GM21723 (cell line): ENCODE data around the gene ZNF468.
"Not testable (repeated sequence)": the region's sequence is repeated elsewhere in the genome, so short reads cannot be mapped to it uniquely, and the experiment has no call there.

Experiments
- ATAC-seq: cut with Tn5 transposase; IDR thresholded peaks from one replicate; pipeline ENCODE4 v1.9.1; 2021; ENCODE audit warnings: mild to moderate bottlenecking, moderate library complexity; ENCODE audit not compliant: unreplicated experiment

The ZNF468 gene

GRCh38 chr19:52829866-52830265, 27.6 kb downstream of the ZNF468 start:
- not testable (repeated sequence) for ATAC-seq

DNA sequence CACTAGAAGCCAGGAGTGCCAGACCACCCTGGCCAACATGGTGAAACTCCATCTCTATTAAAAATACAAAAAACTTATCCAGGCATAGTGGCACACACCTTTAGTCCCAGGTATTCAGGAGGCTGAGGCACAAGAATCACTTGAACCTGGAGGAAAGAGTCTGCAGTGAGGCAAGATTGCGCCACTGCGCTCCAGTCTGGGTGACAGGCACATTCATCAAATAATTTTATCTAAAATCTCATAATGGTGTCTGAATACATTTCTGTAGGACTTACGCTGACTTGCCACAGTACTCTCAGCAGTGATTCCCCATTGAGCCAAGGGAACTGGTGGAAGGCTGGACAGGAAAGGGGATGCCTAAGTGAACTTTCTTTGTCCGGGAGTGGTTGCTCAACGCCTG, 31.7 kb downstream of the ZNF468 start:
- no peak for ATAC-seq

DNA sequence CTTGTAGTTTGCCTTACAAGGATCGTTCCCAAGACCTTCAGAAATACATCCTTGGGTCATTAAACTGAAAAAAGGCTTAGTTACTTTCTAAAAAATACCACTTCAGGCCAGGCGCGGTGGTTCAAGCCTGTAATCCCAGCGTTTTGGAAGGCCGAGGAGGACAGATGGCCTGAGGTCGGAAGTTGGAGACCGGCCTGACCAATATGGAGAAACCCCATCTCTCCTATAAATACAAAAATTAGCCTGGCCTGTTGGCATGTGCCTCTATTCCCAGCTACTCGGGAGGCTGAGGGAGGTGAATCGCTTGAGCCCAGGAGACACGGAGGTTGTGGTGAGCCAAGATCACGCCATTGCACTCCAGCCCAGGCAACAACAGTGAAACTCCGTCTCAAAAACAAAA, 33.7 kb downstream of the ZNF468 start:
- ATAC-seq = no peak

GRCh38 chr19:52821204-52821960, 36.0 kb downstream of the ZNF468 start, which contains the start of gene ZNF28:
TSS of gene ZNF28 (minus strand) at chr19:52821633. CDS start at chr19:52817958, 3,675 bp downstream.
- peak; percentile 96 for ATAC-seq

GRCh38 chr19:52820472-52821203, 36.8 kb downstream of the ZNF468 start:
- not testable (repeated sequence) for ATAC-seq

DNA sequence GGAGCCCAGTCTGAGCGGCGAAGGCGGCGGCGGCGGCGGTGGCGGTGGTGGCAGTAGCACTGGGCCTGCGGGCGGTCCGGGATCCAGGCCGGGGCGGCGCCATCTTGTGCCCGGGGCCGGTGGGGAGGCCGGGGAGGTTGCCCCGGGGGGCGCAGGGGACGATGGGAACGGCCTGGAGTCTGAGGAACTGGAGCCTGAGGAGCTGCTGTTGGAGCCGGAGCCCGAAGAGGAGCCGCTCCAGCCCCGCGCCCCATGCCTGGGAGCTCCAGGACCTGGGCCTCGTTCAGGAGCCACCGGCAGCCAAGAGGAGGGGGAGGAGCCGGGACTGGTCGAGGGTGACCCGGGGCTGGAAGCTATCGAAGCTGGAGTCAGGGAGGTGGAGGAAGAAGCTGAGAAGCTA, 47.6 kb downstream of the ZNF468 start:
- ATAC-seq = no peak

- ATAC-seq = not testable (repeated sequence)
These were observed 57.3 kb downstream of the ZNF468 start for GRCh38 chr19:52799950-52800640.

DNA sequence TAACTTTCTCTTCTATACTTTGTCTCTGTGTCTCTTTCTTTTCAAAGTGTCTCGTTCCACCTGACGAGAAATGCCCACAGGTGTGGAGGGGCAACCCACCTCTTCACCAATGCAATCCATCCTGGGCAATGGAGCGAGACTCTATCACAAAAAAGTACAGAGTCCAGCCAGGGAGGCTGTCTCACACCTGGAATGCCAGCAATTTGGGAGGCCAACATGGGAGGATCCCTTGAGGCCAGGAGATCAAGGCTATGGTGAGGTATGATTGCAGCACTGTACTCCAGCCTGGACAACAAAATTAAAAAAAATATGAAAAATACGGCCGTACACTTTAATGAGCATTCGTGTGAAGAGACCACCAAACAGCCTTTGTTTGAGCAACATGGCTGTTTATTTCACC, 68.0 kb downstream of the ZNF468 start:
- no peak for ATAC-seq
